HCT116 (cell line): ENCODE data around the gene TTC33. TPM values are rescaled to one million over a fixed set of nuclear protein-coding genes. Genes with fewer than 3 reads are reported as not detected.

Experiments used
- ATAC-seq: fragments of 200-7000 bp; cut with Tn5 transposase; 2 replicates; pipeline ENCODE4 v1.9.1; 2020; ENCODE audit warnings: mild to moderate bottlenecking, moderate library complexity
- BruUV-seq: library from RNA; stranded (reverse); fragments of 400-500 nt; replicated peaks from 2 replicates; lab custom pipeline; 2021; lab: Mats Ljungman, UMichigan
- CTCF ChIA-PET: fragments of 300-600 bp; sonication (Branson Sonifier 250); formaldehyde crosslinking; loops from one replicate; lab custom pipeline; 2021; ENCODE audit warnings: antibody characterized with exemption; lab: Charles Lee
- POLR2A ChIA-PET: fragments of 300-600, 350-600 bp; sonication (Branson Sonifier 250); formaldehyde crosslinking; loops from one replicate; lab custom pipeline; 2021; ENCODE audit warnings: antibody characterized with exemption; lab: Charles Lee
- RAD21 ChIA-PET, 2 experiments: fragments of 300-600 bp; sonication (Branson Sonifier 250); formaldehyde crosslinking; loops; one replicate each; lab custom pipeline; 2023; ENCODE audit warnings: low total read pairs in 2 of 2; ENCODE audit not compliant: uncharacterized antibody in 2 of 2, unreplicated experiment in 2 of 2, low non-redundant PET in 1 of 2; lab: Charles Lee
- DNase-seq: peaks from one replicate; pipeline ENCODE4 v3.0.0-alpha.2; 2010; ENCODE audit warnings: low read depth, low spot score
- H2AFZ ChIP-seq: fragments of 200-600 bp; shearing (Covaris generic), sonication (generic); 2 replicates; pipeline ENCODE4 v1.6.1; 2017; ENCODE audit warnings: low read depth, mixed run types, mixed read lengths, antibody characterized with exemption, low read length; ENCODE audit not compliant: poor library complexity, severe bottlenecking
- H3K27ac ChIP-seq: 2 replicates; pipeline ENCODE4 v1.5.1; 2012; ENCODE audit warnings: low read depth, low read length
- H3K27me3 ChIP-seq: fragments of 200-600 bp; sonication (generic); 2 replicates; pipeline ENCODE4 v1.6.1; 2016; ENCODE audit warnings: mixed run types, low read length, mixed read lengths; ENCODE audit not compliant: insufficient read depth
- H3K36me3 ChIP-seq, 2 experiments: fragments of 200-500 bp in 1 of 2; fragments of 200-600 bp in 1 of 2; sonication (Bioruptor generic) in 1 of 2; sonication (generic) in 1 of 2; 2 replicates each; pipeline versions ENCODE4 v1.5.1 to v1.6.1; 2014 to 2016; ENCODE audit warnings: low read length in 2 of 2, inconsistent platforms in 1 of 2, mixed read lengths in 1 of 2, mixed run types in 1 of 2; ENCODE audit not compliant: insufficient read depth in 2 of 2, control insufficient read depth in 1 of 2
- H3K4me1 ChIP-seq, 2 experiments: fragments of 200-600 bp in 1 of 2; sonication (generic) in 1 of 2; 2 replicates each; pipeline versions ENCODE4 v1.5.1 to v1.6.1; 2012 to 2017; ENCODE audit warnings: low read length in 2 of 2, inconsistent platforms in 1 of 2, mild to moderate bottlenecking in 1 of 2, mixed read lengths in 1 of 2, mixed run types in 1 of 2, moderate library complexity in 1 of 2; ENCODE audit not compliant: insufficient read depth in 2 of 2, control insufficient read depth in 1 of 2
- H3K4me2 ChIP-seq: fragments of 200-600 bp; sonication (generic); 2 replicates; pipeline ENCODE4 v1.6.1; 2017; ENCODE audit warnings: mixed run types, low read length, mixed read lengths
- H3K4me3 ChIP-seq, 2 experiments: fragments of 200-600 bp in 1 of 2; sonication (generic) in 1 of 2; replicated peaks in 1 of 2; 2 replicates each; pipeline ENCODE4 v1.5.1; 2011 to 2016; ENCODE audit warnings: low read length in 2 of 2, control low read depth in 1 of 2, low read depth in 1 of 2, mild to moderate bottlenecking in 1 of 2, mixed read lengths in 1 of 2, mixed run types in 1 of 2
- H3K79me2 ChIP-seq: fragments of 200-600 bp; sonication (generic); 2 replicates; pipeline ENCODE4 v1.6.1; 2017; ENCODE audit warnings: mild to moderate bottlenecking, mixed run types, low read length, moderate library complexity, mixed read lengths; ENCODE audit not compliant: insufficient read depth
- H3K9ac ChIP-seq: fragments of 200-600 bp; sonication (generic); 2 replicates; pipeline ENCODE4 v1.6.1; 2016; ENCODE audit warnings: low read length, mixed read lengths
- H3K9me2 ChIP-seq: fragments of 200-600 bp; sonication (generic), shearing (Covaris generic); 2 replicates; pipeline ENCODE4 v1.6.1; 2017; ENCODE audit warnings: mixed run types, mild to moderate bottlenecking, moderate library complexity; ENCODE audit not compliant: insufficient read depth
- H3K9me3 ChIP-seq, 2 experiments: fragments of 200-500 bp in 1 of 2; fragments of 200-600 bp in 1 of 2; sonication (Bioruptor generic) in 1 of 2; sonication (generic) in 1 of 2; 2 replicates each; pipeline ENCODE4 v1.6.1; 2014 to 2017; ENCODE audit warnings: low read length in 2 of 2, mixed read lengths in 2 of 2, inconsistent platforms in 1 of 2, low read depth in 1 of 2, mild to moderate bottlenecking in 1 of 2, mixed run types in 1 of 2, moderate library complexity in 1 of 2; ENCODE audit not compliant: control insufficient read depth in 1 of 2, insufficient read depth in 1 of 2
- H4K20me1 ChIP-seq: fragments of 200-600 bp; sonication (generic), shearing (Covaris generic); 2 replicates; pipeline ENCODE4 v1.6.1; 2017; ENCODE audit warnings: mixed run types, mild to moderate bottlenecking, moderate library complexity; ENCODE audit not compliant: insufficient read depth
- EGR1 ChIP-seq: IDR thresholded peaks from 2 replicates; pipeline ENCODE4 v1.6.1; 2012; ENCODE audit warnings: low read depth
- ELF1 ChIP-seq: IDR thresholded peaks from 2 replicates; pipeline ENCODE4 v1.6.1; 2012; ENCODE audit warnings: low read depth, borderline replicate concordance
- EZH2 ChIP-seq: fragments of 200-600 bp; sonication (generic); IDR thresholded peaks from 2 replicates; pipeline ENCODE4 v1.6.1; 2017; ENCODE audit warnings: antibody characterized with exemption, mixed run types
- EZH2phosphoT487 ChIP-seq: fragments of 200-600 bp; IDR thresholded peaks from 2 replicates; pipeline ENCODE4 v1.6.1; 2018; ENCODE audit warnings: antibody characterized with exemption, borderline replicate concordance
- POLR2A ChIP-seq: IDR thresholded peaks from 2 replicates; pipeline ENCODE4 v1.7.0; 2011; ENCODE audit warnings: borderline replicate concordance; ENCODE audit not compliant: insufficient read depth, insufficient read length; ENCODE audit errors: extremely low read depth
- REST ChIP-seq: IDR thresholded peaks from 2 replicates; pipeline ENCODE4 v1.6.1; 2012; ENCODE audit warnings: low read depth
- SIN3A ChIP-seq: IDR thresholded peaks from 2 replicates; pipeline ENCODE4 v1.6.1; 2012; ENCODE audit warnings: low read depth
- ZFX ChIP-seq: fragments of 450-650 bp; IDR thresholded peaks from 2 replicates; pipeline ENCODE4 v1.6.1; 2017
- intact Hi-C: fragments of 100-400 bp; cut with micrococcal nuclease; formaldehyde crosslinking; loops from 2 replicates; pipeline ENCODE4 v1.10.0; 2022
- total RNA-seq: library from RNA; stranded (reverse); gene quantifications from one replicate; pipeline ENCODE4 v1.2.1, GENCODE V29; 2021; ENCODE audit not compliant: unreplicated experiment

TTC33 gene
- total RNA-seq, 1 experiment from 2014 or later: 14.5 TPM

- no peak overlapping the region for H3K9ac ChIP-seq
- no peaks in the 10 kb centered on the region for H3K79me2 ChIP-seq
- no peaks in the 10 kb centered on the region for H4K20me1 ChIP-seq
- ChIA-PET CTCF (no interaction called here), POLR2A (no interaction called here), RAD21 (no interaction called here)
- H3K4me3 ChIP-seq: no peak overlapping the region
- H3K4me1 ChIP-seq: no peaks in the 10 kb centered on the region
- DNase-seq: no peak
- H3K36me3 ChIP-seq: no peaks in the 10 kb centered on the region
- H2AFZ ChIP-seq: no peak overlapping the region
- H3K27me3 ChIP-seq: no peaks in the 10 kb centered on the region
- BruUV-seq: no TSS peak
- no peak overlapping the region for H3K27ac ChIP-seq
- H3K4me2 ChIP-seq: no peak overlapping the region
- TF ChIP-seq EZH2phosphoT487 (no peak), EZH2 (no peak), ELF1 (no peak), REST (no peak), SIN3A (no peak), ZFX (no peak), EGR1 (no peak), POLR2A (no peak)
- no peaks in the 10 kb centered on the region for H3K9me3 ChIP-seq
- intact Hi-C loops: no loop called here
- no peaks in the 10 kb centered on the region for H3K9me2 ChIP-seq
- no peak for ATAC-seq
Measured at GRCh38 chr5:40490464-40491111, 265.2 kb downstream of the TTC33 start.
